ENCODE measurements around the gene LRRC74B. TPM values are rescaled to one million over a fixed set of nuclear protein-coding genes. Genes with fewer than 3 reads are reported as not detected.

Gene LRRC74B
- total RNA-seq, 1 experiment from 2014 or later: not detected

DNA sequence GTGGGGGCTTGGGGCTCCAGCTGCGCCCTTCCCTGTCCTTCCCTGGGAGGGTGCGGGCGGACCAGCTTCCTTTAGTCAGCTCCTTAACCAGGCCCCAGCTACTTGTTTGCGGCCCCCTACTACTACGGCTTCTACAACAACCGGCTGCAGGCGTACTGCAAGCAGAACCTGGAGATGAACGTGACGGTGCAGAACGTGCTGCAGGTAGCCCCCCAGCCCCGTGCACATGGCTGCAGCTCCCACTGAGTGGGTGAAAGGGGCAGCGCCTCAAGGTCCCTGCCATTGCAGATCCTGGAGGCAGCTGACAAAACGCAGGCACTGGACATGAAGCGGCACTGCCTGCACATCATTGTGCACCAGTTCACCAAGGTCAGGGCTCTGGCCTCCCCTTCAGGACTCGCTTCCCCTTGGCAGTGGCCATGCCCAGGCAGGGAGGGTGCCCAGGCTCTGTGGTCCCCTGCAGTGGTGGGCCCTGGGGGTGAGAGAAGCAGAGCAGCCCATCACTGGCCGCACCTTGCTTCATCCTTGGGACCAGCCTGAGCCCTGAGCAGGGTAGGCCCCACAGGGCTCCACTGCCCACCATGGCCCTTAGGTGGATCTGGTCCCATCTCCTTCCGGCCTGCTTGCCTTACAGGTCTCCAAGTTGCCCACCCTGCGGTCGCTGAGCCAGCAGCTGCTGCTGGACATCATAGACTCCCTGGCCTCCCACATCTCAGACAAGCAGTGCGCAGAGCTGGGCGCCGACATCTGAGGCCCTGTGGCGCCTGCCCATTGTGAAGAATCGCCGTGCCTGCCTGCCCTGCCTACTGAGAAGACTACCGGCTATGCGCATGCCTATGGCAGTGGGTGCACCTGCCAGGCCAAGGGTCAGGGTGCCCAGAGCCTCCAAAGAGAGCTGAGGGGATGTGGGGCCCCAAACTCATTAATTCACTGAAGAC is 48.9 kb upstream of the LRRC74B start:
- DNase-seq (no peak), ATAC-seq (no peak)
- intact Hi-C loops (cut with micrococcal nuclease): no loop called here
- Histone ChIP-seq H3K9ac (ENCODE audit: low read length) (no peak overlapping the region), H3K4me3 (ENCODE audit: low read length) (no peak overlapping the region), H3K9me3 (ENCODE audit: low read length) (no peaks in the 10 kb centered on the region), H3K79me2 (ENCODE audit: low read length) (peaks cover 22% of the 10 kb centered on the region), H3K36me3 (ENCODE audit: low read depth, low read length) (peaks cover 6% of the 10 kb centered on the region; the same call in 1 of the 2 replicates), H3K27ac (ENCODE audit: low read length) (no peak overlapping the region), H2AFZ (ENCODE audit: low read length) (no peak overlapping the region), H3K27me3 (ENCODE audit: low read length) (no peaks in the 10 kb centered on the region), H4K20me1 (ENCODE audit: low read length) (no peaks in the 10 kb centered on the region), H3K4me2 (ENCODE audit: low read length) (no peak overlapping the region), H3K9me2 (replicated peaks; ENCODE audit: low read length) (no peaks in the 10 kb centered on the region), H3F3A (ENCODE audit: low read length, unreplicated experiment) (no peaks in the 10 kb centered on the region), H3K4me1 (ENCODE audit: insufficient read depth, low read length) (peaks cover 17% of the 10 kb centered on the region)
- ChIA-PET CTCF (no interaction called here), POLR2A (ENCODE audit: unreplicated experiment) (no interaction called here)
- TF ChIP-seq, protein P1, sequence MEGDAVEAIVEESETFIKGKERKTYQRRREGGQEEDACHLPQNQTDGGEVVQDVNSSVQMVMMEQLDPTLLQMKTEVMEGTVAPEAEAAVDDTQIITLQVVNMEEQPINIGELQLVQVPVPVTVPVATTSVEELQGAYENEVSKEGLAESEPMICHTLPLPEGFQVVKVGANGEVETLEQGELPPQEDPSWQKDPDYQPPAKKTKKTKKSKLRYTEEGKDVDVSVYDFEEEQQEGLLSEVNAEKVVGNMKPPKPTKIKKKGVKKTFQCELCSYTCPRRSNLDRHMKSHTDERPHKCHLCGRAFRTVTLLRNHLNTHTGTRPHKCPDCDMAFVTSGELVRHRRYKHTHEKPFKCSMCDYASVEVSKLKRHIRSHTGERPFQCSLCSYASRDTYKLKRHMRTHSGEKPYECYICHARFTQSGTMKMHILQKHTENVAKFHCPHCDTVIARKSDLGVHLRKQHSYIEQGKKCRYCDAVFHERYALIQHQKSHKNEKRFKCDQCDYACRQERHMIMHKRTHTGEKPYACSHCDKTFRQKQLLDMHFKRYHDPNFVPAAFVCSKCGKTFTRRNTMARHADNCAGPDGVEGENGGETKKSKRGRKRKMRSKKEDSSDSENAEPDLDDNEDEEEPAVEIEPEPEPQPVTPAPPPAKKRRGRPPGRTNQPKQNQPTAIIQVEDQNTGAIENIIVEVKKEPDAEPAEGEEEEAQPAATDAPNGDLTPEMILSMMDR (conservative IDR thresholded peaks at IDR 0.05; ENCODE audit: low read depth, low read length): no peak
- no peak for TF ChIP-seq EZH2phosphoT487 (IDR thresholded peaks at IDR 0.05; ENCODE audit: borderline replicate concordance, low read length)
- TF ChIP-seq EZH2 (IDR thresholded peaks at IDR 0.05; ENCODE audit: low read length, unreplicated experiment): no peak
- no TSS peak for BruUV-seq (replicated peaks)

DNA sequence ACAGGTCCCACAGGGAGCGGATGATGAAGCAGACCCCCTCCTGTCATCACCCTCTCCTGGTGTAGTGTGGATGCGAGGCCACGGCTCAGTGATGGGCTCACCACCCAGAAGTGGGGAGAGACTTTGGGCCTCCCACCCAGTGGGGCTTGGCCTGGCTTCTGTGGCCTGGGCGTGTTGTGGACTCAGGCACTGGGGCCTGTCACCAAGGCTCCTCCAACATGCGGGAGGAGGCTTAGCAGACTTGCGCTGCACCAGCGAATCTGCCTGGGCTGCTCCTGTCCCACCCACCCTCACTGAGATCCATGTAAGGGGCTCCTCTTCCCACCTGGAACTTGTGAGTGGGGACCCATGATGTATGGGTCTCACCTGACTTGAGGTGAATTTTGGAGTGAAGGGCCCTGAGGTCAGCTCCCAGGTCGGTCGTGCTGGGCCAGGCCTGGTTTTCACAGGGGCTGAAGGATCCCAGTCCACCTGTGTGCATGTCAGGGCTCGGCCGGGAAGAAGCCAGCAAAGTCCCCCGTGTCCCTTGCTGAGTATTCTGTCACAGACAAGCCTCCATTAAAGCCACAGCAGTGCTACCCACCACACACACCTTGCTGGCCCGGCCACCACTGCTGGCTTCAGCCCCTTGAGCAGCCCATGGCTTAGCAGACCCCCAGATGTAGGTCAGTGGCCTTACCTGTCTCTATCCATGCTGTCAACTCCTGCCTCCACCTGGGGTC is 48.0 kb upstream of the LRRC74B start:
- peaks cover 17% of the 10 kb centered on the region for H3K4me1 ChIP-seq (ENCODE audit: insufficient read depth, low read length)
- H3K9me2 ChIP-seq (replicated peaks; ENCODE audit: low read length): no peaks in the 10 kb centered on the region
- peaks cover 6% of the 10 kb centered on the region; the same call in 1 of the 2 replicates for H3K36me3 ChIP-seq (ENCODE audit: low read depth, low read length)
- no TSS peak for BruUV-seq (replicated peaks)
- no peaks in the 10 kb centered on the region for H3F3A ChIP-seq (ENCODE audit: low read length, unreplicated experiment)
- H4K20me1 ChIP-seq (ENCODE audit: low read length): no peaks in the 10 kb centered on the region
- no peaks in the 10 kb centered on the region for H3K9me3 ChIP-seq (ENCODE audit: low read length)
- no peak overlapping the region for H3K27ac ChIP-seq (ENCODE audit: low read length)
- no peak overlapping the region for H3K4me2 ChIP-seq (ENCODE audit: low read length)
- CTCF ChIA-PET: no interaction called here
- intact Hi-C loops (cut with micrococcal nuclease): no loop called here
- DNase-seq: no peak
- no peak for ATAC-seq
- no peaks in the 10 kb centered on the region for H3K27me3 ChIP-seq (ENCODE audit: low read length)
- H3K9ac ChIP-seq (ENCODE audit: low read length): no peak overlapping the region
- no peak for TF ChIP-seq EZH2 (IDR thresholded peaks at IDR 0.05; ENCODE audit: low read length, unreplicated experiment)
- TF ChIP-seq EZH2phosphoT487 (IDR thresholded peaks at IDR 0.05; ENCODE audit: borderline replicate concordance, low read length): no peak
- TF ChIP-seq, protein P1 (conservative IDR thresholded peaks at IDR 0.05; ENCODE audit: low read depth, low read length): no peak
- no peak overlapping the region for H2AFZ ChIP-seq (ENCODE audit: low read length)
- no peak overlapping the region for H3K4me3 ChIP-seq (ENCODE audit: low read length)
- POLR2A ChIA-PET (ENCODE audit: unreplicated experiment): no interaction called here
- peaks cover 23% of the 10 kb centered on the region for H3K79me2 ChIP-seq (ENCODE audit: low read length)

All from PC-3 (cell line).